ENCODE measurements around the gene RASGRF2. TPM values are rescaled to one million over a fixed set of nuclear protein-coding genes. Genes with fewer than 3 reads are reported as not detected.

The RASGRF2 gene
- total and polyA plus RNA-seq, 2 of the 13 experiments (the other 11 are each of a cell fraction or from before 2014, with no cell fraction given): 23.6 to 29.0 TPM

DNA sequence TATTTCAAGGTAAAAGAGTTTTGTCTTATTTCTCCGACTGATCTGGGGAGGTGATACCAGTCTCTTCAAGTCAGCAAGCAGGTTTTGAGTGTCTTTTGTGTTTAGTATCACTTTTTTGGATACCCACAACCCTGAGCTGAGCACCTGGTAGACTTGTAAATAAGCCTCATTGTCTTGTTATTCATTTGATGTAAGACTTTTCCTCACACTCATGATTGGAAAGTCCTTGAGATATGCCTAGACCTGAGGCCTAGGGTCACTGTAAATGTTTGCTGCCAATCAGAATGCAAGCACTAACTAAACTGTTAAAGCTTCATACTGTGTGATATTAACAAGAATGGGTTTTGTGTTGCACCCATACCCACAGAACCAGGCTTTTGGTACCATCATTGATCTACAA, 172.2 kb downstream of the RASGRF2 start:
- POLR2A ChIA-PET: no interaction called here
- FAIRE-seq: no peak
- 100% methylated on average over 1 of the region's 1 CpG for WGBS (ENCODE audit: low lambda C conversion rate)

More for the DNA sequence above, 172.2 kb downstream of the RASGRF2 start:
- Histone ChIP-seq H3K9ac (ENCODE audit: insufficient read depth, low read depth, low read length) (no peak overlapping the region), H3K4me1 (ENCODE audit: insufficient read depth, low read length) (no peaks in the 10 kb centered on the region), H3K4me2 (ENCODE audit: low read depth, low read length) (no peak overlapping the region), H3K27ac (ENCODE audit: extremely low read length, insufficient read depth, low read length) (no peak overlapping the region), H3K36me3 (replicated peaks in 1 of 2; ENCODE audit: control insufficient read depth in 1 of 2, insufficient read depth in 2 of 2, low read length in 2 of 2) (peaks cover 0 to 16% of the 10 kb centered on the region in 2 experiments; a peak in 3 of 5 replicates), H3K79me2 (ENCODE audit: insufficient read depth, low read length) (no peaks in the 10 kb centered on the region), H3K9me3 (ENCODE audit: low read length) (no peaks in the 10 kb centered on the region), H3K4me3 (replicated peaks in 1 of 3; ENCODE audit: insufficient read depth in 1 of 3, low read depth in 2 of 3, low read length in 3 of 3) (no peak overlapping the region), H3K27me3 (ENCODE audit: control insufficient read depth in 1 of 2, insufficient read depth in 2 of 2, low read length in 2 of 2) (no peaks in the 10 kb centered on the region), H2AFZ (ENCODE audit: low read length) (no peak overlapping the region), H4K20me1 (ENCODE audit: insufficient read depth, low read length) (no peaks in the 10 kb centered on the region)
- intact Hi-C loops (cut with micrococcal nuclease; ENCODE audit: unreplicated experiment) (loop anchor here (2.0 kb wide), 1 partner anchor 42 kb away; no protein-coding TSS in a partner anchor), in situ Hi-C loops (cut with HindIII; ENCODE audit: extremely low pct_ligation_motif_present, low pct_unique_long_range_greater_than_20kb) (no loop called here)
- no peak for ATAC-seq
- CTCF ChIA-PET (ENCODE audit: low intra/inter-chr PET ratio, low total read pairs): no interaction called here
- no TSS peak for BruUV-seq (replicated peaks)
- TF ChIP-seq, protein P1, sequence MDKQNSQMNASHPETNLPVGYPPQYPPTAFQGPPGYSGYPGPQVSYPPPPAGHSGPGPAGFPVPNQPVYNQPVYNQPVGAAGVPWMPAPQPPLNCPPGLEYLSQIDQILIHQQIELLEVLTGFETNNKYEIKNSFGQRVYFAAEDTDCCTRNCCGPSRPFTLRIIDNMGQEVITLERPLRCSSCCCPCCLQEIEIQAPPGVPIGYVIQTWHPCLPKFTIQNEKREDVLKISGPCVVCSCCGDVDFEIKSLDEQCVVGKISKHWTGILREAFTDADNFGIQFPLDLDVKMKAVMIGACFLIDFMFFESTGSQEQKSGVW (CRISPR knock-in tag; IDR thresholded peaks at IDR 0.05; ENCODE audit: borderline replicate concordance): no peak
- TF ChIP-seq GATAD2A (CRISPR knock-in tag; IDR thresholded peaks at IDR 0.05) (no peak), KAT2B (IDR thresholded peaks at IDR 0.05; ENCODE audit: borderline replicate concordance, low read depth, low read length) (no peak), ATF7 (IDR thresholded peaks at IDR 0.05) (no peak), ATF7 (CRISPR knock-in tag; IDR thresholded peaks at IDR 0.05) (no peak), ELF3 (CRISPR knock-in tag; IDR thresholded peaks at IDR 0.05) (no peak), REPIN1 (CRISPR knock-in tag; IDR thresholded peaks at IDR 0.05; ENCODE audit: borderline replicate concordance, low read depth) (no peak), ZNF850 (CRISPR knock-in tag; conservative IDR thresholded peaks at IDR 0.05) (no peak), ZFP62 (CRISPR knock-in tag; IDR thresholded peaks at IDR 0.05) (no peak), NR2F6 (IDR thresholded peaks at IDR 0.05) (no peak), NR2F6 (CRISPR knock-in tag; IDR thresholded peaks at IDR 0.05) (no peak), ZNF556 (CRISPR knock-in tag; IDR thresholded peaks at IDR 0.05; ENCODE audit: borderline replicate concordance) (no peak), RBM22 (optimal IDR thresholded peaks at IDR 0.05; ENCODE audit: low read length) (no peak), THYN1 (CRISPR knock-in tag; IDR thresholded peaks at IDR 0.05; ENCODE audit: borderline replicate concordance, low read depth) (no peak), PHF20 (CRISPR knock-in tag; IDR thresholded peaks at IDR 0.05) (no peak), ZNF816 (CRISPR knock-in tag; IDR thresholded peaks at IDR 0.05; ENCODE audit: borderline replicate concordance) (no peak), ZNF44 (CRISPR knock-in tag; IDR thresholded peaks at IDR 0.05) (no peak), TBP (CRISPR knock-in tag; IDR thresholded peaks at IDR 0.05) (no peak), ASH2L (IDR thresholded peaks at IDR 0.05; ENCODE audit: insufficient read length, low read depth, low read length) (no peak)
- TF ChIP-seq, protein P2, sequence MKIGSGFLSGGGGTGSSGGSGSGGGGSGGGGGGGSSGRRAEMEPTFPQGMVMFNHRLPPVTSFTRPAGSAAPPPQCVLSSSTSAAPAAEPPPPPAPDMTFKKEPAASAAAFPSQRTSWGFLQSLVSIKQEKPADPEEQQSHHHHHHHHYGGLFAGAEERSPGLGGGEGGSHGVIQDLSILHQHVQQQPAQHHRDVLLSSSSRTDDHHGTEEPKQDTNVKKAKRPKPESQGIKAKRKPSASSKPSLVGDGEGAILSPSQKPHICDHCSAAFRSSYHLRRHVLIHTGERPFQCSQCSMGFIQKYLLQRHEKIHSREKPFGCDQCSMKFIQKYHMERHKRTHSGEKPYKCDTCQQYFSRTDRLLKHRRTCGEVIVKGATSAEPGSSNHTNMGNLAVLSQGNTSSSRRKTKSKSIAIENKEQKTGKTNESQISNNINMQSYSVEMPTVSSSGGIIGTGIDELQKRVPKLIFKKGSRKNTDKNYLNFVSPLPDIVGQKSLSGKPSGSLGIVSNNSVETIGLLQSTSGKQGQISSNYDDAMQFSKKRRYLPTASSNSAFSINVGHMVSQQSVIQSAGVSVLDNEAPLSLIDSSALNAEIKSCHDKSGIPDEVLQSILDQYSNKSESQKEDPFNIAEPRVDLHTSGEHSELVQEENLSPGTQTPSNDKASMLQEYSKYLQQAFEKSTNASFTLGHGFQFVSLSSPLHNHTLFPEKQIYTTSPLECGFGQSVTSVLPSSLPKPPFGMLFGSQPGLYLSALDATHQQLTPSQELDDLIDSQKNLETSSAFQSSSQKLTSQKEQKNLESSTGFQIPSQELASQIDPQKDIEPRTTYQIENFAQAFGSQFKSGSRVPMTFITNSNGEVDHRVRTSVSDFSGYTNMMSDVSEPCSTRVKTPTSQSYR (CRISPR knock-in tag; IDR thresholded peaks at IDR 0.05; ENCODE audit: borderline replicate concordance): no peak
- TF ChIP-seq, protein P3, sequence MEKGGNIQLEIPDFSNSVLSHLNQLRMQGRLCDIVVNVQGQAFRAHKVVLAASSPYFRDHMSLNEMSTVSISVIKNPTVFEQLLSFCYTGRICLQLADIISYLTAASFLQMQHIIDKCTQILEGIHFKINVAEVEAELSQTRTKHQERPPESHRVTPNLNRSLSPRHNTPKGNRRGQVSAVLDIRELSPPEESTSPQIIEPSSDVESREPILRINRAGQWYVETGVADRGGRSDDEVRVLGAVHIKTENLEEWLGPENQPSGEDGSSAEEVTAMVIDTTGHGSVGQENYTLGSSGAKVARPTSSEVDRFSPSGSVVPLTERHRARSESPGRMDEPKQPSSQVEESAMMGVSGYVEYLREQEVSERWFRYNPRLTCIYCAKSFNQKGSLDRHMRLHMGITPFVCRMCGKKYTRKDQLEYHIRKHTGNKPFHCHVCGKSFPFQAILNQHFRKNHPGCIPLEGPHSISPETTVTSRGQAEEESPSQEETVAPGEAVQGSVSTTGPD (CRISPR knock-in tag; IDR thresholded peaks at IDR 0.05): no peak
- TF ChIP-seq, protein P4, sequence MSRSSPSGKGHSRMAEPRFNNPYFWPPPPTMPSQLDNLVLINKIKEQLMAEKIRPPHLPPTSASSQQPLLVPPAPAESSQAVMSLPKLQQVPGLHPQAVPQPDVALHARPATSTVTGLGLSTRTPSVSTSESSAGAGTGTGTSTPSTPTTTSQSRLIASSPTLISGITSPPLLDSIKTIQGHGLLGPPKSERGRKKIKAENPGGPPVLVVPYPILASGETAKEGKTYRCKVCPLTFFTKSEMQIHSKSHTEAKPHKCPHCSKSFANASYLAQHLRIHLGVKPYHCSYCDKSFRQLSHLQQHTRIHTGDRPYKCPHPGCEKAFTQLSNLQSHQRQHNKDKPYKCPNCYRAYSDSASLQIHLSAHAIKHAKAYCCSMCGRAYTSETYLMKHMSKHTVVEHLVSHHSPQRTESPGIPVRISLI (CRISPR knock-in tag; IDR thresholded peaks at IDR 0.05; ENCODE audit: borderline replicate concordance): no peak
- DNase-seq (ENCODE audit: low spot score): no peak

All from HepG2 (cell line).